GM12892 (cell line): ENCODE measurements around the gene FSTL4.

Experiments used
- POLR2A ChIP-seq: IDR thresholded peaks from 2 replicates; pipeline ENCODE4 v1.6.1; 2011; ENCODE audit warnings: low read depth, low read length, control low read depth
- POLR2AphosphoS5 ChIP-seq: IDR thresholded peaks from 2 replicates; pipeline ENCODE4 v1.6.1; 2011; ENCODE audit warnings: low read depth, low read length, control low read depth

DNA sequence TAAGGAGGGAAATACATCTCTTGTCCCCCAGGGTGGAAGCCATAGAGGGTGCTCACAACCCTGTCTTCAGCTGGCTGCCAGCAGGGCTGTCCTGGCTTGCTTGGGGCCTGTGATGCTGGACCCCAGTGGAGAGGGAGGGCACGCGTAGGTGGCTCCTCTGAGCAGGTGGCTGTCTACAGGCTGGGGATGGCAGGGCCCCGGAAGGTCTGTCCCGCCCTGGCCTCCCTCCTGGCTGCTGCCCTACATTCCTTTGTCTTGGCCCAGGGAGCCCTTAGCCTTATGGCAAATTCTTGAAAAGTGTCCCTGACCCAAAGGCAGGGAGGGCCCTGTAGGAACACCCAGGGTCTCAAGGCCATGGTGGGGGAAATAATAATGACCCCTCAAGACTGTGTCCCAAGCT, 336.2 kb downstream of the FSTL4 start:
- TF ChIP-seq POLR2A (no peak), POLR2AphosphoS5 (no peak)
